GM18505 (cell line): ENCODE measurements around the gene HAO2.

Experiments
- ATAC-seq: cut with Tn5 transposase; IDR thresholded peaks from one replicate; pipeline ENCODE4 v1.9.1; 2021; ENCODE audit not compliant: unreplicated experiment
- POLR2A ChIP-seq: IDR thresholded peaks from 4 replicates; pipeline ENCODE4 v1.6.1; 2011; ENCODE audit warnings: borderline replicate concordance; ENCODE audit not compliant: insufficient read depth, insufficient read length; ENCODE audit errors: extremely low read depth

The HAO2 gene

GRCh38 chr1:119359730-119360129 is 8.9 kb upstream of the HAO2 start:
- no peak for ATAC-seq

DNA sequence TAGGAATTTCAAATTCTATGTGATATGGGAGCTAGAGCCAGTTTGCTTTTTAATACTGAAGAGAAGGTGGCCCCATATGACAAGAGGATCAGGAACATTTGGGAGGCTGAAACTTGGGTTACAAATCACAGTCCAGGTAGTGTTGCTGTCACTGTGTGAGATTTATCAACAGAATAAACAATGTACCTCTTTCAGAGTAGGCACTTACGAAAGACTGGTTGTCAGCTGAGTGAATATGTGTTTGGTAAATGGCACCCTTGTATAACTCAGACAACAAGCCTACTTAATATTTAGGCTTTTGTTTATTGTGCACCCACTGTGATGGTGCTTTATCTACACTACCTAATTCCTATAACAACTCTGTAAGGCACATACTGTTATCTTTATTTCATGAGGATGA is 7.4 kb upstream of the HAO2 start:
- no peak for TF ChIP-seq POLR2A
- ATAC-seq = no peak

More at GRCh38 chr1:119359730-119360129, 8.9 kb upstream of the HAO2 start:
- no peak for TF ChIP-seq POLR2A

DNA sequence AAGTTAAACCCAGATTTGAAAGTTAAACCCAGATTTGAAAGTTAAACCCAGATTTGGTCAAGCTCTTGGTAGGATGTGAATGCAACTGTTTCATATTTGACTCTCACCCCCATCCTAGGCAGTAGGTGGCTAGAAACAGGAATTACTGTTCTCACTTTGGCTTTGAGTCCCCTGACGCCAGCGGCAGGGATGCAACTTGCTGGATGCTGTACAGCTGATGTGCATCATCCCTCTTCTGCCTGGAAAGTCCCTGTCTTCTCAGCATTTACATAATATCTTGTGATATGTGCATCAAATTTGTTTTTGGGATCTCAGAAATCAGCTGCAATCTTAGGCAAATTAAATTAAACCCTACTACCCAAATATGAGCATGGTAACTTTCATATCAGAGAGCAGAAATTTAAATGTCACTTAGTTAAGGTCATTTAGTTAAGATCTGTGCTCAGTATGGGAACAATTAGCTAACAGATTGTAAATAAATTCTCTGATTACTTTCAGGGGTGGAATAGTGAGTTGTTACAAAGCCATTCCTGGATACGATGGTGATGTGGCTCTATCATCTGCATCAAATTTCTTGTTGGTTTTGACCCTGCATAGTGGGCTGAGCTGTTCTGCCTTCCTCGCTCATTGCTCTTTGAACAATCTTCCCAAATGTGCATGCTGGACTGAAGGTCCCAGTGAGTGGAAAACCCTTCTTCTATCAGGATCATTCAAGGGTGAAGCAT is 6.8 kb upstream of the HAO2 start:
- ATAC-seq = no peak
- TF ChIP-seq POLR2A = no peak

DNA sequence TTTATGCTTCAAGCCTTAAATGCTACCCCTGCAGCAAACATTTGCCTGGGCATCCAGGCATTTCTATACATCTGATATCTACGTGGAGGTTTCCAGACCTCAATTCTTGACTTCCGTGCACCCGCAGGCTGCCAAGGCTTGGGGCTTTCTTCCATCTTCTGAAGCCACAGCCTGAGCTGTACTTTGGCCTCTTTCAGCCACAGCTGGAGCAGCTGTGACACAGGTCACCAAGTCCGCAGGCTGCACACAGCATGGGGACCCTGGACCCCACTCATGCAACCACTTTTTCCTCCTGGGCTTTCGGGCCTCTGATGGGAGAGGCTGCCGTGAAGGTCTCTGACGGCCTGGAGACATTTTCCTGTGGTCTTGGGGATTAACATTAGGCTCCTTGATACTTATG is 5.4 kb upstream of the HAO2 start:
- ATAC-seq = no peak

GRCh38 chr1:119364640-119365039 is 3.9 kb upstream of the HAO2 start:
- TF ChIP-seq POLR2A = no peak
- ATAC-seq = no peak

More for the DNA sequence above, 5.4 kb upstream of the HAO2 start:
- no peak for TF ChIP-seq POLR2A

GRCh38 chr1:119366424-119366823 is 2.2 kb upstream of the HAO2 start:
- no peak for TF ChIP-seq POLR2A
- no peak for ATAC-seq

- no peak for TF ChIP-seq POLR2A
- no peak for ATAC-seq
Observed at GRCh38 chr1:119367432-119368124, 1.0 kb upstream of the HAO2 start.

- TF ChIP-seq POLR2A = no peak
- no peak for ATAC-seq
Observed at GRCh38 chr1:119370748-119371147, 2.2 kb downstream of the HAO2 start.

GRCh38 chr1:119371815-119372214 is 3.2 kb downstream of the HAO2 start:
- no peak for ATAC-seq

GRCh38 chr1:119372503-119373086 is 4.0 kb downstream of the HAO2 start:
- no peak for TF ChIP-seq POLR2A
- peak; percentile 56 for ATAC-seq

More at GRCh38 chr1:119371815-119372214, 3.2 kb downstream of the HAO2 start:
- no peak for TF ChIP-seq POLR2A

- no peak for ATAC-seq
- TF ChIP-seq POLR2A = no peak
Observed at GRCh38 chr1:119373465-119373864, 4.9 kb downstream of the HAO2 start.

GRCh38 chr1:119374208-119374874 is 5.8 kb downstream of the HAO2 start:
- no peak for ATAC-seq
- TF ChIP-seq POLR2A = no peak

DNA sequence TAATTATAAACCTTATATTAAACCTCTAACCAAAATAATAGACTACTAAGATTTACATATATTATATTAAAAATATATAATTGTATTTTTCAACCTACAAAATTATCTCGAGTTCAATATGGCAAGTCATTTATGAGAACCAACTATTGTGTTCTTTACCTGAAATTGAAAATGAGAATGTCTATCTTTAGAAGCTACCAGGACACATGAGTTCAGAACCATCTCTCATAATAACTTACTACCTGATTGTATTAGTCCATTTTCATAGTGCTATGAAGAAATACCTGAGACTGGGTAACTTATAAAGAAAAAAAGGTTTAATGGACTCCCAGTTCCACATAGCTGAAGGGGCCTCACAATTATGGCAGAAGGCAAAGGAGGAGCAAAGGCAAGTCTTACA is 6.8 kb downstream of the HAO2 start:
- no peak for ATAC-seq
- no peak for TF ChIP-seq POLR2A
